Gastroesophageal sphincter (tissue), 4 donors: ENCODE measurements around the gene VAV2. TPM values are rescaled to one million over a fixed set of nuclear protein-coding genes. Genes with fewer than 3 reads are reported as not detected.

ENCODE experiments used
- ATAC-seq: fragments of 150-250 bp; one replicate; pipeline ENCODE4 v1.9.1; 2016; ENCODE audit warnings: mild to moderate bottlenecking, moderate library complexity
- H3K27ac ChIP-seq, 4 donors: fragments of 200-600 bp; sonication (generic) in 3 of 4; 1 replicate in 3 of 4; 2 replicates in 1 of 4; pipeline ENCODE4 v1.5.1; 2016 to 2019
- H3K27me3 ChIP-seq: fragments of 200-600 bp; sonication (generic); one replicate; pipeline ENCODE4 v1.5.1; 2019
- H3K36me3 ChIP-seq, 2 donors: fragments of 200-600 bp; sonication (generic); one replicate each; pipeline ENCODE4 v1.5.1; 2019; ENCODE audit warnings: control low read depth in 1 of 2
- H3K4me1 ChIP-seq, 3 donors: fragments of 200-600 bp; sonication (generic); 1 replicate in 2 of 3; 2 replicates in 1 of 3; pipeline ENCODE4 v1.5.1; 2016 to 2019; ENCODE audit warnings: control low read depth in 2 of 3
- H3K4me3 ChIP-seq, 2 donors: fragments of 200-600 bp; sonication (generic); one replicate each; pipeline ENCODE4 v1.5.1; 2019; ENCODE audit warnings: mild to moderate bottlenecking in 1 of 2, moderate library complexity in 1 of 2
- H3K9me3 ChIP-seq, 3 donors: fragments of 200-600 bp; sonication (generic); one replicate each; pipeline ENCODE4 v1.5.1; 2017 to 2019; ENCODE audit warnings: control low read depth in 2 of 3
- EP300 ChIP-seq: sonication (generic); formaldehyde crosslinking; IDR thresholded peaks from one replicate; pipeline ENCODE4 v1.6.1; 2017; ENCODE audit warnings: antibody characterized with exemption, mild to moderate bottlenecking
- POLR2A ChIP-seq, 2 donors: fragments of 450-650 bp; IDR thresholded peaks; one replicate each; pipeline ENCODE4 v1.6.1; 2017; ENCODE audit warnings: antibody characterized with exemption in 2 of 2, mild to moderate bottlenecking in 2 of 2, moderate library complexity in 1 of 2
- POLR2AphosphoS5 ChIP-seq: sonication (generic); formaldehyde crosslinking; IDR thresholded peaks from one replicate; pipeline ENCODE4 v1.6.1; 2017; ENCODE audit warnings: antibody characterized with exemption
- WGBS, 2 donors: methylation state at CpG; one replicate each; pipeline ENCODE4 v1.1.5; 2018; ENCODE audit warnings: low coverage in 1 of 2; 5-methylcytosine and 5-hydroxymethylcytosine counted together
- total RNA-seq, 4 donors: library from RNA; depleted of rRNA; stranded (reverse); fragments of >200 nt; gene quantifications; one replicate each; pipeline ENCODE4 v1.1.0, GENCODE V29; 2016
- TF ChIP-seq, protein P1 (sequence below), 4 experiments: fragments of 200-600 bp in 2 of 4; fragments of 450-650 bp in 2 of 4; sonication (generic) in 1 of 4; IDR thresholded peaks; one replicate each; pipeline ENCODE4 v1.5.1; 2017 to 2019; ENCODE audit warnings: antibody characterized with exemption in 4 of 4, mild to moderate bottlenecking in 2 of 4, moderate library complexity in 2 of 4

The VAV2 gene
- total RNA-seq, 4 donors from 2014 or later, result 7.7 to 16.8 (median 8.9) TPM

DNA sequence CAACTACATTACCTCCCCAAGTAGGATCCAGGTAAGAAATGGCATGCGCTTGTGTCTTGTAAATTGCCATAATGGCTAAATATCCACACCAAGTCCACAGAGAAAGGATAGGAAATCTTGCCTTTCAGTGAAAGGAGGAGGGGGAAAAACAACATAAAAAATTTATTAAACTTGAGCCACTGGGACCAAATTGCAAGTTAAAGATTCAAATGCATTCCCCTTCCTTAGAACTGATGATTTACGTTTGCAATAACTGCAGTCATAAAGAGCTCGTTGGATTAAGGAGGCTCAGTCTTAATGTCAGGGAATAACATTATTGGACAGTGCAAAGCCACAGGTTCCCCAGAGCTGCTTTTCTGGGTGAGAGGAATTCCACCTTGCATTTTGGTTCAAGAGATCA, 161.4 kb downstream of the VAV2 start:
- ATAC-seq, result no peak
- H3K27ac ChIP-seq, result no peak overlapping the region
- no peaks in the 10 kb centered on the region for H3K27me3 ChIP-seq
- TF ChIP-seq, protein P1, sequence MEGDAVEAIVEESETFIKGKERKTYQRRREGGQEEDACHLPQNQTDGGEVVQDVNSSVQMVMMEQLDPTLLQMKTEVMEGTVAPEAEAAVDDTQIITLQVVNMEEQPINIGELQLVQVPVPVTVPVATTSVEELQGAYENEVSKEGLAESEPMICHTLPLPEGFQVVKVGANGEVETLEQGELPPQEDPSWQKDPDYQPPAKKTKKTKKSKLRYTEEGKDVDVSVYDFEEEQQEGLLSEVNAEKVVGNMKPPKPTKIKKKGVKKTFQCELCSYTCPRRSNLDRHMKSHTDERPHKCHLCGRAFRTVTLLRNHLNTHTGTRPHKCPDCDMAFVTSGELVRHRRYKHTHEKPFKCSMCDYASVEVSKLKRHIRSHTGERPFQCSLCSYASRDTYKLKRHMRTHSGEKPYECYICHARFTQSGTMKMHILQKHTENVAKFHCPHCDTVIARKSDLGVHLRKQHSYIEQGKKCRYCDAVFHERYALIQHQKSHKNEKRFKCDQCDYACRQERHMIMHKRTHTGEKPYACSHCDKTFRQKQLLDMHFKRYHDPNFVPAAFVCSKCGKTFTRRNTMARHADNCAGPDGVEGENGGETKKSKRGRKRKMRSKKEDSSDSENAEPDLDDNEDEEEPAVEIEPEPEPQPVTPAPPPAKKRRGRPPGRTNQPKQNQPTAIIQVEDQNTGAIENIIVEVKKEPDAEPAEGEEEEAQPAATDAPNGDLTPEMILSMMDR (IDR thresholded peaks at IDR 0.05), result no peak
- TF ChIP-seq EP300, result no peak
- TF ChIP-seq POLR2AphosphoS5, result no peak
- TF ChIP-seq POLR2A (IDR thresholded peaks at IDR 0.05), result no peak
- peaks cover 0 to 14% of the 10 kb centered on the region in 2 donors for H3K36me3 ChIP-seq
- no peak overlapping the region for H3K4me3 ChIP-seq
- WGBS, 2 donors, result 84 to 92% methylated on average over 3 of the region's 3 CpGs
- H3K4me1 ChIP-seq, result peaks cover 0 to 5% (median 0%) of the 10 kb centered on the region in 3 donors
- H3K9me3 ChIP-seq, result no peaks in the 10 kb centered on the region

- H3K4me3 ChIP-seq, result no peak overlapping the region
- TF ChIP-seq EP300 (no peak), POLR2AphosphoS5 (no peak), POLR2A (IDR thresholded peaks at IDR 0.05) (no peak)
- TF ChIP-seq, protein P1 (IDR thresholded peaks at IDR 0.05), result no peak
- peaks cover 0 to 14% of the 10 kb centered on the region in 2 donors for H3K36me3 ChIP-seq
- no peaks in the 10 kb centered on the region for H3K27me3 ChIP-seq
- H3K4me1 ChIP-seq, result peaks cover 0 to 5% (median 0%) of the 10 kb centered on the region in 3 donors
- H3K27ac ChIP-seq, result no peak overlapping the region
- no peak for ATAC-seq
- 96 to 97% methylated on average over 5 of the region's 6 CpGs for WGBS, 2 donors
- no peaks in the 10 kb centered on the region for H3K9me3 ChIP-seq
Measured at GRCh38 chr9:133830310-133830709, 161.8 kb downstream of the VAV2 start.

DNA sequence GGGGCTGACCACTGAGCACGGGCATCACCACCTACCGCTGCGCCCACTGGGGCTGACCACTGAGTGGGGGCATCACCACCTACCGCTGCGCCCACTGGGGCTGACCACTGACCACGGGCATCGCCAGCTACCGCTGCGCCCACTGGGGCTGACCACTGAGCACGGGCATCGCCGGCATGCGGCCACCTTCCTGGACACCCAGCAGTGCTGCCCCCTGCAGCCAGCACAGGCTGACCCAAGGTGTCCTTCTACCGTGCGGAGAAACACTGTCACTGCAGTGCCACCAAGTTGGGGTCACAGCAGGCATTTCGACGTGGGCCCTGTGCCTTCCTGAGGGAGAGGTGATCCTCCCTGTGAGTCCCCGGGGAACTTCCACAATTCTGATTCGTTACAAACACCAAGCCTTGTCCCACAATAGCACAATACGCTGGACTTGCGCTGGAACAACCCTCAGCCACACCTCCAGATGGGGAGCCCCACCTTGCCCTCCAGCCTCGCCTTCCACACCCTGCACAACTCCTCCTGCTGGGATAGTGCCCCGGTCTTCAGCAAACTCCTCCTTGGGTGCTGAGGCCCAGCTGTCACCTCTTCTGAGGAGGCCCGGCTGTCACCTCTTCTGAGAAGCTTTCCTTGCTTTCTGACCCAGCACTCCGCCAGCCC, 163.7 kb downstream of the VAV2 start:
- H3K36me3 ChIP-seq, result peaks cover 0 to 10% of the 10 kb centered on the region in 2 donors
- WGBS, 2 donors, result 80 to 93% methylated on average over 2 to 4 of the region's 25 CpGs
- ATAC-seq, result no peak
- no peaks in the 10 kb centered on the region for H3K9me3 ChIP-seq
- no peak overlapping the region for H3K27ac ChIP-seq
- TF ChIP-seq POLR2AphosphoS5 (no peak), EP300 (no peak), POLR2A (IDR thresholded peaks at IDR 0.05) (no peak)
- TF ChIP-seq, protein P1 (IDR thresholded peaks at IDR 0.05), result no peak
- no peak overlapping the region for H3K4me3 ChIP-seq
- no peaks in the 10 kb centered on the region for H3K27me3 ChIP-seq
- peaks cover 0 to 5% (median 0%) of the 10 kb centered on the region in 3 donors for H3K4me1 ChIP-seq

- Histone ChIP-seq H3K4me3 (no peak overlapping the region), H3K4me1 (peaks cover 0 to 5% (median 0%) of the 10 kb centered on the region in 3 donors), H3K9me3 (no peaks in the 10 kb centered on the region), H3K27ac (no peak overlapping the region), H3K36me3 (no peaks in the 10 kb centered on the region), H3K27me3 (no peaks in the 10 kb centered on the region)
- 68 to 83% methylated on average over 3 to 6 of the region's 22 CpGs for whole genome bisulfite sequencing, 2 donors
- TF ChIP-seq POLR2A (IDR thresholded peaks at IDR 0.05), result no peak
- TF ChIP-seq EP300, result no peak
- TF ChIP-seq, protein P1 (IDR thresholded peaks at IDR 0.05), result no peak
- TF ChIP-seq POLR2AphosphoS5, result no peak
- ATAC-seq, result no peak
Measured at GRCh38 chr9:133826289-133827085, 165.6 kb downstream of the VAV2 start.
